ENCODE data around the gene MLANA. TPM values are rescaled to one million over a fixed set of nuclear protein-coding genes. Genes with fewer than 3 reads are reported as not detected.

MLANA gene
- total RNA-seq, 1 donor from 2014 or later = not detected

- TF ChIP-seq, protein P1, sequence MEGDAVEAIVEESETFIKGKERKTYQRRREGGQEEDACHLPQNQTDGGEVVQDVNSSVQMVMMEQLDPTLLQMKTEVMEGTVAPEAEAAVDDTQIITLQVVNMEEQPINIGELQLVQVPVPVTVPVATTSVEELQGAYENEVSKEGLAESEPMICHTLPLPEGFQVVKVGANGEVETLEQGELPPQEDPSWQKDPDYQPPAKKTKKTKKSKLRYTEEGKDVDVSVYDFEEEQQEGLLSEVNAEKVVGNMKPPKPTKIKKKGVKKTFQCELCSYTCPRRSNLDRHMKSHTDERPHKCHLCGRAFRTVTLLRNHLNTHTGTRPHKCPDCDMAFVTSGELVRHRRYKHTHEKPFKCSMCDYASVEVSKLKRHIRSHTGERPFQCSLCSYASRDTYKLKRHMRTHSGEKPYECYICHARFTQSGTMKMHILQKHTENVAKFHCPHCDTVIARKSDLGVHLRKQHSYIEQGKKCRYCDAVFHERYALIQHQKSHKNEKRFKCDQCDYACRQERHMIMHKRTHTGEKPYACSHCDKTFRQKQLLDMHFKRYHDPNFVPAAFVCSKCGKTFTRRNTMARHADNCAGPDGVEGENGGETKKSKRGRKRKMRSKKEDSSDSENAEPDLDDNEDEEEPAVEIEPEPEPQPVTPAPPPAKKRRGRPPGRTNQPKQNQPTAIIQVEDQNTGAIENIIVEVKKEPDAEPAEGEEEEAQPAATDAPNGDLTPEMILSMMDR (IDR thresholded peaks at IDR 0.05) = no peak
- H3K9me3 ChIP-seq = no peaks in the 10 kb centered on the region
- peak; percentile 34 for ATAC-seq
- H3K27ac ChIP-seq = no peak overlapping the region
- intact Hi-C loops (cut with DNase I) = no loop called here
- H3K4me1 ChIP-seq = no peaks in the 10 kb centered on the region
- H3K36me3 ChIP-seq = no peaks in the 10 kb centered on the region
- H3K27me3 ChIP-seq = no peaks in the 10 kb centered on the region
- no peak for DNase-seq
- no peak overlapping the region for H3K4me3 ChIP-seq
These were observed 20.0 kb upstream of the MLANA start for GRCh38 chr9:5870691-5871090.

- ATAC-seq = no peak
- peak overlapping the region; percentile 2 for H3K27ac ChIP-seq
- TF ChIP-seq, protein P1 (IDR thresholded peaks at IDR 0.05) = no peak
These were observed 18.9 kb upstream of the MLANA start for GRCh38 chr9:5871785-5872184.

DNA sequence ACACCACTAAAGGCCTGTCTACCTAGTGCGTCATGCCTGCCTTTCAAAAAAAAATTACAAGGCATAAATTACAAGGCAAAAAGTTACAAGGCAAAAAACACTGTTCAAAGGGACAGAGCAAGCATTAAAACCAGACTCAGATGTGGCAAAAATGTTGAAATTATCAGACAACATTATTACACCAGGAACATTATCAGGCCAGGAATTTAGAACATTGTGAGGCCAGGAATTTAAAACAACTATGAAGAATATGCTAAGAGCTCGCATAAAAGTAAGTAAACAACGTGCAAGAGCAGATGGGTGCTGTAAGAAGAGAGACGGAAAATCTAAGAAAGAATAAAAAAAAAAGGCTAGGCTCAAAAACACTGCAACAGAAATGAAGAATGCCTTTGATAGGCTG, 18.2 kb upstream of the MLANA start:
- H3K27ac ChIP-seq = no peak overlapping the region
- intact Hi-C loops (cut with DNase I) = no loop called here
- no peaks in the 10 kb centered on the region for H3K36me3 ChIP-seq
- H3K4me3 ChIP-seq = no peak overlapping the region
- H3K27me3 ChIP-seq = no peaks in the 10 kb centered on the region
- no peaks in the 10 kb centered on the region for H3K9me3 ChIP-seq
- no peaks in the 10 kb centered on the region for H3K4me1 ChIP-seq
- TF ChIP-seq, protein P1 (IDR thresholded peaks at IDR 0.05) = no peak
- peak; percentile 7 for ATAC-seq
- DNase-seq = no peak

More at GRCh38 chr9:5871785-5872184, 18.9 kb upstream of the MLANA start:
- no peak overlapping the region for H3K4me3 ChIP-seq
- H3K4me1 ChIP-seq = no peaks in the 10 kb centered on the region
- H3K9me3 ChIP-seq = no peaks in the 10 kb centered on the region
- H3K36me3 ChIP-seq = no peaks in the 10 kb centered on the region
- no peak for DNase-seq
- intact Hi-C loops (cut with DNase I) = no loop called here
- H3K27me3 ChIP-seq = no peaks in the 10 kb centered on the region

- ATAC-seq (no peak), DNase-seq (no peak)
- no peaks in the 10 kb centered on the region for H3K9me3 ChIP-seq
- H3K4me3 ChIP-seq = no peak overlapping the region
- intact Hi-C loops (cut with DNase I) = no loop called here
- H3K36me3 ChIP-seq = no peaks in the 10 kb centered on the region
- no peaks in the 10 kb centered on the region for H3K27me3 ChIP-seq
- no peaks in the 10 kb centered on the region for H3K4me1 ChIP-seq
- no peak overlapping the region for H3K27ac ChIP-seq
- TF ChIP-seq, protein P1 (IDR thresholded peaks at IDR 0.05) = no peak
These were observed 17.2 kb upstream of the MLANA start for GRCh38 chr9:5873439-5873838.

GRCh38 chr9:5874048-5874447, 16.6 kb upstream of the MLANA start:
- Histone ChIP-seq H3K27me3 (no peaks in the 10 kb centered on the region), H3K4me3 (no peak overlapping the region), H3K27ac (no peak overlapping the region), H3K9me3 (no peaks in the 10 kb centered on the region), H3K36me3 (no peaks in the 10 kb centered on the region), H3K4me1 (no peaks in the 10 kb centered on the region)
- intact Hi-C loops (cut with DNase I) = no loop called here
- ATAC-seq = no peak
- no peak for DNase-seq
- TF ChIP-seq, protein P1 (IDR thresholded peaks at IDR 0.05) = no peak

DNA sequence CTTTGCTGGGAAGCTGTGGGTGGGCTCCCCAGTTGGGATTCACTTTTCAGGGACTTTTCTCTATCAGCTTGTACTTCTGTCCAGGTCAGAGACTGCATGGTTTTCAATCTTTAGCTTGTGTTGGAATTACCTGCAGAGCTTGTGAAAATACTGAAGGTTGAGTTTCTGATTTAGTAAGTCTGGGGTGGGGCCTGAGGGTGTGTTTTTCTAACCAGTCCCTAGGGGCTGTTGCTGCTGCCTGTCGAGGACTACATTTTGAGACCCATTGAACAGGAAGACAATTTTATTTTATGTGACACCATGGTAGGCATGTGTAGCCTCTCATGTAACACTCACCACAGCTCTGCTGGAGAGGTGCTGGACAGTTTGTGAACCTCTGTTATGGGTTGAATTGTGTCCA, 14.7 kb upstream of the MLANA start:
- ATAC-seq (no peak), DNase-seq (no peak)
- Histone ChIP-seq H3K9me3 (no peaks in the 10 kb centered on the region), H3K36me3 (no peaks in the 10 kb centered on the region), H3K4me3 (no peak overlapping the region), H3K4me1 (no peaks in the 10 kb centered on the region), H3K27me3 (no peaks in the 10 kb centered on the region), H3K27ac (no peak overlapping the region)
- intact Hi-C loops (cut with DNase I) = no loop called here
- TF ChIP-seq, protein P1 (IDR thresholded peaks at IDR 0.05) = no peak
